SK-N-SH treated with all-trans-retinoic acid at 6 μM for 48 hours (cell line): ENCODE data around the gene RPS16.

Experiments
- CSRNP3 ChIP-seq: fragments of 250-450 bp; sonication (Bioruptor Pico); IDR thresholded peaks from 2 replicates; pipeline ENCODE4 v1.5.1; 2021; ENCODE audit warnings: mild to moderate bottlenecking, moderate library complexity
- ESRRG ChIP-seq: fragments of 250-450 bp; sonication (Bioruptor Pico); IDR thresholded peaks from 2 replicates; pipeline ENCODE4 v1.6.1; 2021; ENCODE audit warnings: mild to moderate bottlenecking
- ZFP30 ChIP-seq: fragments of 450-650 bp; formaldehyde crosslinking; IDR thresholded peaks from 2 replicates; pipeline ENCODE4 v1.5.0; 2022; ENCODE audit warnings: mild to moderate bottlenecking, moderate library complexity
- ZNF70 ChIP-seq: fragments of 450-650 bp; formaldehyde crosslinking; IDR thresholded peaks from 2 replicates; pipeline ENCODE4 v1.5.0; 2020; ENCODE audit warnings: mild to moderate bottlenecking, moderate library complexity
- TF ChIP-seq, protein P1 (sequence below): fragments of 250-450 bp; sonication (Bioruptor Pico); IDR thresholded peaks from 2 replicates; pipeline ENCODE4 v1.8.0; 2020; ENCODE audit warnings: mild to moderate bottlenecking, moderate library complexity, borderline replicate concordance
- TF ChIP-seq, protein P2 (sequence below): fragments of 250-450 bp; sonication (Bioruptor Pico); IDR thresholded peaks from 2 replicates; pipeline ENCODE4 v1.5.0; 2020; ENCODE audit warnings: mild to moderate bottlenecking, moderate library complexity

DNA sequence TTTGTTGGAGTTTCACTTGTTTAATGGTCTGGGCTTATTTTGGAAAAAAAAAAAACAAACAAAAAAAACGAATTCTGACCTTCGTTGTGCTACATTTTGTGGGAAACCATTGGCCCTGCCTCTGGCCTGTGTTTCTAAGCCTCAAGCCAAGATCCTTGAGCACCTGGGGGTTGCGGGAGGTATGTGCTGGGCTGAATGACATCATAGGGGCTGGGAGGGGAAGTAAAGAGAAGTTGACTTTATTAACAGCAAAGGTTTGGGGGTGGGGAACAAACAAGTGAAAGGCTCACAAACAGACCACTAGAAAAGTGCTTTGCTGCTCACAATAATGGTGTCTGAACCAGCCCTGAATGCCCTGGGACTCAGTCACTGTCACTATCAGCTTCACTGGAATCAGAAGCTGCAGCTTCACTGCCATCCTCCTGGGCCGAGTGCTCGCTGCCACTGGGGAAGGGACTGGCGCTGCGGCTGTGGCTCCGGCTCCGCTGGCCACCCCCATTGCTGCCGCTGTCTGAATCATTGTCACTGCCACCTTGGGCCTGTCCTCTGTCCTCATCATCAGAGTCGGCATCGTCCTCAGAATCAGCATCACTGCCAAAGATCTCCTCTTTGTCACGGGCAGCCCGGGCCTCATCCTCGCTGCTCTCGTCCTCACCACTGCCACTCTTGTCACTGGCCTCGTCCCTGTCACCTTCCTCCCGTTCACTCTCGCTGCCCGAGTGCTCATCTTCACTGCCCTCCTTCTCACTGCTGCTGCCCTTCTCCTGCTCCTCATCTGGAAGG, 49.9 kb downstream of the RPS16 start:
- TF ChIP-seq, protein P1, sequence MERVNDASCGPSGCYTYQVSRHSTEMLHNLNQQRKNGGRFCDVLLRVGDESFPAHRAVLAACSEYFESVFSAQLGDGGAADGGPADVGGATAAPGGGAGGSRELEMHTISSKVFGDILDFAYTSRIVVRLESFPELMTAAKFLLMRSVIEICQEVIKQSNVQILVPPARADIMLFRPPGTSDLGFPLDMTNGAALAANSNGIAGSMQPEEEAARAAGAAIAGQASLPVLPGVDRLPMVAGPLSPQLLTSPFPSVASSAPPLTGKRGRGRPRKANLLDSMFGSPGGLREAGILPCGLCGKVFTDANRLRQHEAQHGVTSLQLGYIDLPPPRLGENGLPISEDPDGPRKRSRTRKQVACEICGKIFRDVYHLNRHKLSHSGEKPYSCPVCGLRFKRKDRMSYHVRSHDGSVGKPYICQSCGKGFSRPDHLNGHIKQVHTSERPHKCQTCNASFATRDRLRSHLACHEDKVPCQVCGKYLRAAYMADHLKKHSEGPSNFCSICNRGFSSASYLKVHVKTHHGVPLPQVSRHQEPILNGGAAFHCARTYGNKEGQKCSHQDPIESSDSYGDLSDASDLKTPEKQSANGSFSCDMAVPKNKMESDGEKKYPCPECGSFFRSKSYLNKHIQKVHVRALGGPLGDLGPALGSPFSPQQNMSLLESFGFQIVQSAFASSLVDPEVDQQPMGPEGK (CRISPR knock-in tag) = no peak
- no peak for TF ChIP-seq ZFP30 (CRISPR knock-in tag)
- TF ChIP-seq CSRNP3 (CRISPR knock-in tag) = no peak
- TF ChIP-seq ZNF70 (CRISPR knock-in tag) = no peak
- TF ChIP-seq, protein P2, sequence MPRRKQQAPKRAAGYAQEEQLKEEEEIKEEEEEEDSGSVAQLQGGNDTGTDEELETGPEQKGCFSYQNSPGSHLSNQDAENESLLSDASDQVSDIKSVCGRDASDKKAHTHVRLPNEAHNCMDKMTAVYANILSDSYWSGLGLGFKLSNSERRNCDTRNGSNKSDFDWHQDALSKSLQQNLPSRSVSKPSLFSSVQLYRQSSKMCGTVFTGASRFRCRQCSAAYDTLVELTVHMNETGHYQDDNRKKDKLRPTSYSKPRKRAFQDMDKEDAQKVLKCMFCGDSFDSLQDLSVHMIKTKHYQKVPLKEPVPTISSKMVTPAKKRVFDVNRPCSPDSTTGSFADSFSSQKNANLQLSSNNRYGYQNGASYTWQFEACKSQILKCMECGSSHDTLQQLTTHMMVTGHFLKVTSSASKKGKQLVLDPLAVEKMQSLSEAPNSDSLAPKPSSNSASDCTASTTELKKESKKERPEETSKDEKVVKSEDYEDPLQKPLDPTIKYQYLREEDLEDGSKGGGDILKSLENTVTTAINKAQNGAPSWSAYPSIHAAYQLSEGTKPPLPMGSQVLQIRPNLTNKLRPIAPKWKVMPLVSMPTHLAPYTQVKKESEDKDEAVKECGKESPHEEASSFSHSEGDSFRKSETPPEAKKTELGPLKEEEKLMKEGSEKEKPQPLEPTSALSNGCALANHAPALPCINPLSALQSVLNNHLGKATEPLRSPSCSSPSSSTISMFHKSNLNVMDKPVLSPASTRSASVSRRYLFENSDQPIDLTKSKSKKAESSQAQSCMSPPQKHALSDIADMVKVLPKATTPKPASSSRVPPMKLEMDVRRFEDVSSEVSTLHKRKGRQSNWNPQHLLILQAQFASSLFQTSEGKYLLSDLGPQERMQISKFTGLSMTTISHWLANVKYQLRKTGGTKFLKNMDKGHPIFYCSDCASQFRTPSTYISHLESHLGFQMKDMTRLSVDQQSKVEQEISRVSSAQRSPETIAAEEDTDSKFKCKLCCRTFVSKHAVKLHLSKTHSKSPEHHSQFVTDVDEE (CRISPR knock-in tag) = no peak
- TF ChIP-seq ESRRG (CRISPR knock-in tag) = no peak
